ENCODE results near the gene LRRC8D.

LRRC8D gene

GRCh38 chr1:89953929-89954328, 133.1 kb downstream of the LRRC8D start:
- H3K9me3 ChIP-seq (ENCODE audit: severe bottlenecking), result no peaks in the 10 kb centered on the region
- no peaks in the 10 kb centered on the region for H3K36me3 ChIP-seq
- no peak for DNase-seq
- TF ChIP-seq CTCF (IDR thresholded peaks at IDR 0.05; ENCODE audit: low read depth, low read length), result no peak
- no peak overlapping the region for H3K4me3 ChIP-seq (ENCODE audit: low read depth, low read length)
- H3K27ac ChIP-seq, result no peak overlapping the region
- H3K27me3 ChIP-seq (ENCODE audit: insufficient read depth, low read depth, severe bottlenecking), result no peaks in the 10 kb centered on the region

GRCh38 chr1:89954401-89954800, 133.6 kb downstream of the LRRC8D start:
- H3K4me3 ChIP-seq (ENCODE audit: low read depth, low read length), result no peak overlapping the region
- no peaks in the 10 kb centered on the region for H3K36me3 ChIP-seq
- no peak for TF ChIP-seq CTCF (IDR thresholded peaks at IDR 0.05; ENCODE audit: low read depth, low read length)
- no peaks in the 10 kb centered on the region for H3K27me3 ChIP-seq (ENCODE audit: insufficient read depth, low read depth, severe bottlenecking)
- no peak overlapping the region for H3K27ac ChIP-seq
- no peak for DNase-seq
- no peaks in the 10 kb centered on the region for H3K9me3 ChIP-seq (ENCODE audit: severe bottlenecking)

GRCh38 chr1:89955311-89956205, 134.7 kb downstream of the LRRC8D start:
- H3K9me3 ChIP-seq (ENCODE audit: severe bottlenecking), result no peaks in the 10 kb centered on the region
- no peak overlapping the region for H3K4me3 ChIP-seq (ENCODE audit: low read depth, low read length)
- no peak for TF ChIP-seq CTCF (IDR thresholded peaks at IDR 0.05; ENCODE audit: low read depth, low read length)
- H3K27me3 ChIP-seq (ENCODE audit: insufficient read depth, low read depth, severe bottlenecking), result no peaks in the 10 kb centered on the region
- H3K27ac ChIP-seq, result no peak overlapping the region
- DNase-seq, result no peak
- no peaks in the 10 kb centered on the region for H3K36me3 ChIP-seq

GRCh38 chr1:89957107-89957506, 136.3 kb downstream of the LRRC8D start:
- H3K4me3 ChIP-seq (ENCODE audit: low read depth, low read length), result no peak overlapping the region

GRCh38 chr1:89958851-89959654, 138.2 kb downstream of the LRRC8D start:
- Histone ChIP-seq H3K36me3 (no peaks in the 10 kb centered on the region), H3K27me3 (ENCODE audit: insufficient read depth, low read depth, severe bottlenecking) (no peaks in the 10 kb centered on the region), H3K27ac (no peak overlapping the region), H3K4me3 (ENCODE audit: low read depth, low read length) (no peak overlapping the region), H3K9me3 (ENCODE audit: severe bottlenecking) (no peaks in the 10 kb centered on the region)
- TF ChIP-seq CTCF (IDR thresholded peaks at IDR 0.05; ENCODE audit: low read depth, low read length), result no peak
- DNase-seq, result no peak

More at GRCh38 chr1:89957107-89957506, 136.3 kb downstream of the LRRC8D start:
- Histone ChIP-seq H3K27ac (no peak overlapping the region), H3K27me3 (ENCODE audit: insufficient read depth, low read depth, severe bottlenecking) (no peaks in the 10 kb centered on the region), H3K36me3 (no peaks in the 10 kb centered on the region), H3K9me3 (ENCODE audit: severe bottlenecking) (no peaks in the 10 kb centered on the region)
- no peak for TF ChIP-seq CTCF (IDR thresholded peaks at IDR 0.05; ENCODE audit: low read depth, low read length)
- no peak for DNase-seq

Data from WERI-Rb-1 (cell line).